ENCODE measurements around the gene CDCA8. TPM values are rescaled to one million over a fixed set of nuclear protein-coding genes. Genes with fewer than 3 reads are reported as not detected.

Gene CDCA8
- total RNA-seq, 1 experiment from 2014 or later, result 57.9 TPM

- Histone ChIP-seq H3K27ac (no peak overlapping the region), H3K4me2 (no peak overlapping the region), H3K36me3 (ENCODE audit: low read depth) (no peaks in the 10 kb centered on the region), H3K4me1 (replicated peaks; ENCODE audit: insufficient read depth) (no peaks in the 10 kb centered on the region), H3K9me2 (ENCODE audit: insufficient read depth) (no peaks in the 10 kb centered on the region), H3K9me3 (ENCODE audit: insufficient read depth, low read depth) (no peaks in the 10 kb centered on the region), H4K20me1 (ENCODE audit: insufficient read depth) (no peaks in the 10 kb centered on the region), H3K4me3 (no peak overlapping the region), H2AFZ (no peak overlapping the region), H3K79me2 (ENCODE audit: low read depth) (no peaks in the 10 kb centered on the region), H3F3A (ENCODE audit: insufficient read depth, low read depth) (no peaks in the 10 kb centered on the region), H3K27me3 (ENCODE audit: insufficient read depth, low read depth) (no peaks in the 10 kb centered on the region)
- no TSS peak for BruUV-seq (replicated peaks)
- ChIA-PET POLR2A (ENCODE audit: unreplicated experiment) (no interaction called here), CTCF (interaction anchor here (0.5 kb wide), 2 partner anchors 26 to 85 kb away, joined by 3 to 6 read pairs; partner anchors contain the start of gene YRDC)
- no peak for DNase-seq
- intact Hi-C loops (cut with micrococcal nuclease; ENCODE audit: unreplicated experiment), result no loop called here
- no peak for TF ChIP-seq CTCF (conservative IDR thresholded peaks at IDR 0.05)
- TF ChIP-seq EZH2 (IDR thresholded peaks at IDR 0.05; ENCODE audit: low read depth), result no peak
Measured at GRCh38 chr1:37723390-37724078, 31.2 kb downstream of the CDCA8 start.

GRCh38 chr1:37724575-37724974 lies 32.3 kb downstream of the CDCA8 start:
- H4K20me1 ChIP-seq (ENCODE audit: insufficient read depth), result no peaks in the 10 kb centered on the region
- no peaks in the 10 kb centered on the region for H3K9me2 ChIP-seq (ENCODE audit: insufficient read depth)
- no peaks in the 10 kb centered on the region for H3K9me3 ChIP-seq (ENCODE audit: insufficient read depth, low read depth)
- no peaks in the 10 kb centered on the region for H3K4me1 ChIP-seq (replicated peaks; ENCODE audit: insufficient read depth)
- TF ChIP-seq CTCF (conservative IDR thresholded peaks at IDR 0.05) (no peak), EZH2 (IDR thresholded peaks at IDR 0.05; ENCODE audit: low read depth) (no peak)
- no peaks in the 10 kb centered on the region for H3F3A ChIP-seq (ENCODE audit: insufficient read depth, low read depth)
- H3K27ac ChIP-seq, result no peak overlapping the region
- intact Hi-C loops (cut with micrococcal nuclease; ENCODE audit: unreplicated experiment), result no loop called here
- no TSS peak for BruUV-seq (replicated peaks)
- no peak overlapping the region for H3K4me2 ChIP-seq
- DNase-seq, result no peak
- no peak overlapping the region for H3K4me3 ChIP-seq
- POLR2A ChIA-PET (ENCODE audit: unreplicated experiment), result no interaction called here
- H3K79me2 ChIP-seq (ENCODE audit: low read depth), result no peaks in the 10 kb centered on the region
- H3K36me3 ChIP-seq (ENCODE audit: low read depth), result no peaks in the 10 kb centered on the region
- H3K27me3 ChIP-seq (ENCODE audit: insufficient read depth, low read depth), result no peaks in the 10 kb centered on the region
- H2AFZ ChIP-seq, result no peak overlapping the region
- CTCF ChIA-PET, result interaction anchor here (0.7 kb wide), 1 partner anchor 120 kb away, joined by 6 read pairs; no protein-coding TSS in a partner anchor

- H3K36me3 ChIP-seq (ENCODE audit: low read depth), result no peaks in the 10 kb centered on the region
- no peaks in the 10 kb centered on the region for H4K20me1 ChIP-seq (ENCODE audit: insufficient read depth)
- H3K79me2 ChIP-seq (ENCODE audit: low read depth), result no peaks in the 10 kb centered on the region
- H3K4me1 ChIP-seq (replicated peaks; ENCODE audit: insufficient read depth), result no peaks in the 10 kb centered on the region
- intact Hi-C loops (cut with micrococcal nuclease; ENCODE audit: unreplicated experiment), result no loop called here
- no peaks in the 10 kb centered on the region for H3K27me3 ChIP-seq (ENCODE audit: insufficient read depth, low read depth)
- POLR2A ChIA-PET (ENCODE audit: unreplicated experiment), result no interaction called here
- no peak overlapping the region for H3K4me2 ChIP-seq
- H3K4me3 ChIP-seq, result no peak overlapping the region
- CTCF ChIA-PET, result no interaction called here
- H3K27ac ChIP-seq, result no peak overlapping the region
- no peaks in the 10 kb centered on the region for H3F3A ChIP-seq (ENCODE audit: insufficient read depth, low read depth)
- no peaks in the 10 kb centered on the region for H3K9me3 ChIP-seq (ENCODE audit: insufficient read depth, low read depth)
- TF ChIP-seq EZH2 (IDR thresholded peaks at IDR 0.05; ENCODE audit: low read depth) (no peak), CTCF (conservative IDR thresholded peaks at IDR 0.05) (no peak)
- no peaks in the 10 kb centered on the region for H3K9me2 ChIP-seq (ENCODE audit: insufficient read depth)
- no peak for DNase-seq
- no peak overlapping the region for H2AFZ ChIP-seq
- BruUV-seq (replicated peaks), result no TSS peak
Measured at GRCh38 chr1:37725851-37726613, 33.7 kb downstream of the CDCA8 start.

Measured in PC-9 (cell line).